GM12875 (cell line): Measurements from ENCODE around the gene HES3.

Experiments used
- H3K4me3 ChIP-seq: one replicate; pipeline ENCODE4 v1.5.1; 2011; ENCODE audit warnings: low read depth, low read length, control low read depth
- TF ChIP-seq, protein P1 (sequence below): IDR thresholded peaks from 2 replicates; pipeline ENCODE4 v1.5.1; 2011; ENCODE audit warnings: low read depth, mild to moderate bottlenecking, control low read depth, inconsistent platforms, low read length, moderate library complexity, borderline replicate concordance; ENCODE audit not compliant: insufficient read depth

Gene HES3

DNA sequence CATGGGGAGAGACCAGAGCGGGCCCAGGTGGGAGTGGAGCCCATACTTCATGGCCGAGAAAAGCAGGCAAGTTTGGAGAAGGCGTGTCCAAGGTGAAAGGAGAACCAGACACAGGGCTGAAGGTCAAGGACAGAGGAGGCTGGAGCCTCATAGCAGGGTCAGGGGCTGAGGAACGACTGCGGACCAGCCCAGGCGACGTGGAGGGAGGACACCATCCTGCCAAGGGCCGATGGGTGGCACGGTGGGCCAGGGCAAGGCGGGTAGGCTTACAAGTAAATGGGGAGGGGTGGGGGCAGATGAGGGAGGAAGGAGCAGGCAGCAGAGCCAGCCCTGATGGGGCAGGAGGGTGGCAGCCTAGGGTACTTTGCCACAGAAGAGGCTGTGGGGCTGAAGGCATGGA, 35.1 kb downstream of the HES3 start:
- no peak overlapping the region for H3K4me3 ChIP-seq
- TF ChIP-seq, protein P1, sequence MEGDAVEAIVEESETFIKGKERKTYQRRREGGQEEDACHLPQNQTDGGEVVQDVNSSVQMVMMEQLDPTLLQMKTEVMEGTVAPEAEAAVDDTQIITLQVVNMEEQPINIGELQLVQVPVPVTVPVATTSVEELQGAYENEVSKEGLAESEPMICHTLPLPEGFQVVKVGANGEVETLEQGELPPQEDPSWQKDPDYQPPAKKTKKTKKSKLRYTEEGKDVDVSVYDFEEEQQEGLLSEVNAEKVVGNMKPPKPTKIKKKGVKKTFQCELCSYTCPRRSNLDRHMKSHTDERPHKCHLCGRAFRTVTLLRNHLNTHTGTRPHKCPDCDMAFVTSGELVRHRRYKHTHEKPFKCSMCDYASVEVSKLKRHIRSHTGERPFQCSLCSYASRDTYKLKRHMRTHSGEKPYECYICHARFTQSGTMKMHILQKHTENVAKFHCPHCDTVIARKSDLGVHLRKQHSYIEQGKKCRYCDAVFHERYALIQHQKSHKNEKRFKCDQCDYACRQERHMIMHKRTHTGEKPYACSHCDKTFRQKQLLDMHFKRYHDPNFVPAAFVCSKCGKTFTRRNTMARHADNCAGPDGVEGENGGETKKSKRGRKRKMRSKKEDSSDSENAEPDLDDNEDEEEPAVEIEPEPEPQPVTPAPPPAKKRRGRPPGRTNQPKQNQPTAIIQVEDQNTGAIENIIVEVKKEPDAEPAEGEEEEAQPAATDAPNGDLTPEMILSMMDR, result no peak

DNA sequence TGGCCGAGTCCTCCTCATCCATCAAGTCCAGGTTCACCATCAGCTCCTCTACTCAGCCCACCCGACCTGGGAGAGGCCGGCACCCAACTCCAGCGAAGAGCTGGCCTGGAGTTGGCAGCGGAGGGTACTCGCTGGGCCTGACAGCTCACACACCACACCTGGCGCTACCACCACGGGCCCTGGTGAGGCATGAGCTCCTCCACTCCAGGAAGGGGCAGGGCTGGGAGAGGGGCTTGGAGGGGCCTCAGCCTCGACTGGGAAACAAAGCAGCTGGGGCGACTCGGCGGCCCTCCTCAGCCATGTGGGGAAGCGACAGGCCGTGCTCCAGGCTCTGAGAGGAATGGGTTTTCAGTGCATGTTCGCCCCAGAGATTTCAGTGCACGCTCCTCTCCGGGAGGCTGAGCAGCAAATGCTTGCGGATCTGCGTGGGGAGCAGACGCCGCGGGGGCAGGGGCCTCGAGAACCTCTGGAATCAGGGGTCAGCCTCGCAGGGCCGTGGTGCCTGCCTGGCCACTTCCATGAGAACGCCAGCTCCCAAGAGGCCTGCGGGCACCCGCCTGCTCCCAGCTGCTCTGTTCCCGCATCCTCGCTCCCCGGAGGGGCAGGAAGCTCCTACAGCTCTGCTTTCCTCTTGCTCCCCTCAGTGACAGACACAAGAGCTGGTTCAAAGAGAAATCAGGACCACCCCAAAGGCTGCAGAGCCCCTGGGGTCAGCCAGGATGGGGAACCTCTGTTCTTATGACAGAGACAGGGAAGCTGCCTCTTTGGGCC, 35.8 kb downstream of the HES3 start:
- TF ChIP-seq, protein P1, result no peak
- H3K4me3 ChIP-seq, result no peak overlapping the region

DNA sequence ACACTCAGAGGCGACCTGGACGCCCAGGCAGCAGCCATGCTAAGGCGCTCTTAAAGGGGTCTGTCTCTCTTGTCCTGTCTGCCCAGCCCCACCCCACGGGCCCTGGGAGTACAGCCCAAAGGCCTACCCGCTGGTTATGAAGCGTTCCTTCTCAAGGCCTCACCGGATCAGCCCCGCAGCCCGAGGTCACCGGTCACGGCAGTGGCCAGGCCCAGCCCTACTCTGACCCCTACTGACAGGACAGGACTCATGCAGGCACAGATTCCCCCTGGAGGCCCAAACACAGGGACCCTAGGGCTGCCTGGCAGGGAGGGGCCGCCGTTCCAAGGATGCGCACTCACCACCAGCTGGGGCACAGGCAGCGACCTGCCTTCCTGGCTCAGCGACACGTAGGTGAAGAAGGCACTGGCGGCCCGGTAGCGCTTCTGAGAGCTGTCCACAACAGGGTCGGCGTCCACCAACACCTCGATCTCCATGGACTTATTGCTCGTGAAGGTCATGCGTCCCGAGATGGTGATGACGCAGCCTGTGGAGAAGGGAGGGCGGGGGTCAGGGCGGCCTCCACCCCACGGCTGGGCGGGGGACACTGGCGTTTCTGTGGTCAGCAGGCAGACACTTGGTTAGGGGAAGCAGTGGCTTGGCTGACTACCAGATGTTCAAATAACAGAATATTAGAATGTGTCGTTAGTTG, 36.9 kb downstream of the HES3 start:
- TF ChIP-seq, protein P1, result no peak
- H3K4me3 ChIP-seq, result no peak overlapping the region

DNA sequence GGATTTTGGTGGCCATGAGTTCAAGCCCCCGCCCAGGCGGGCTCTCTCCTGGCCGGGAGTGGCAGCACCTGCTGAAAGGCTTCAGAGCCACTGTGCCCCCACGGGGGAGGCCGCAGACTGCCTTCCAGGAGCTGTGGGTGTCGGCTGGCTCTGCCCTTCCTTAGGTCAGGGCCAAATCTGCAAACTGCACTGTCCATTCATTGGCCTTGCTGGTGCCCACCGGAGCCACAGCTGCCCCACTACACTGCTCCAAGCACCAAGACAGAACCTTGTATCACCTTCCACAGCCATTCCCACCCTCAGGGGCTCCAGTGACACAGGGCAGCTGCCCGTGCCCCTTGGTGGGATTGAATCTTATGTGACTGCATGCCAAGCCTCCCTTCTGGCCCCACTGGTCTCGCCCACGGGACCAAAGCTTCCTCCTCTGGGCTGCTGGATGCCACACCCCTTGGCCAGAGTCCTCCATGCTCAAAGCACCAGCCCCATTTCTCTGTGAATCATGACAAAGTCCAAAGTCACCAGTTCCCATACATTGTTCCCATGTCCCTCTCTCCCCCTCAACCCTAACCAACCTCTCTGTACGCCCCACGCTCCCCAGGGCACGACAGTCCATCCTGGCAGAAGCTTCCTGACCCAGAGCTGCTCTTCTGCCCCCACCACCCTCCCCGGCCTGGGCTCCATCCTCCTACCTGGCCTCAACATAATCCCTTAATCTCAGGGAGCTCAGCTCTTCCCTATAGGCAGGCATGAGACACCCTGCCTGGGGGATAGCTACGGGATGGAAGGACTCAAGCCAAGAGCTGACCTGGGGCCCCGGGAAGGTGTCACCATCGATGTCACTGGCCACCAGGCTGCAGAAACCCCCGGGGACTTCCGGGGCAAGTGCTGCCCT, 37.8 kb downstream of the HES3 start:
- TF ChIP-seq, protein P1, result no peak
- H3K4me3 ChIP-seq, result no peak overlapping the region

DNA sequence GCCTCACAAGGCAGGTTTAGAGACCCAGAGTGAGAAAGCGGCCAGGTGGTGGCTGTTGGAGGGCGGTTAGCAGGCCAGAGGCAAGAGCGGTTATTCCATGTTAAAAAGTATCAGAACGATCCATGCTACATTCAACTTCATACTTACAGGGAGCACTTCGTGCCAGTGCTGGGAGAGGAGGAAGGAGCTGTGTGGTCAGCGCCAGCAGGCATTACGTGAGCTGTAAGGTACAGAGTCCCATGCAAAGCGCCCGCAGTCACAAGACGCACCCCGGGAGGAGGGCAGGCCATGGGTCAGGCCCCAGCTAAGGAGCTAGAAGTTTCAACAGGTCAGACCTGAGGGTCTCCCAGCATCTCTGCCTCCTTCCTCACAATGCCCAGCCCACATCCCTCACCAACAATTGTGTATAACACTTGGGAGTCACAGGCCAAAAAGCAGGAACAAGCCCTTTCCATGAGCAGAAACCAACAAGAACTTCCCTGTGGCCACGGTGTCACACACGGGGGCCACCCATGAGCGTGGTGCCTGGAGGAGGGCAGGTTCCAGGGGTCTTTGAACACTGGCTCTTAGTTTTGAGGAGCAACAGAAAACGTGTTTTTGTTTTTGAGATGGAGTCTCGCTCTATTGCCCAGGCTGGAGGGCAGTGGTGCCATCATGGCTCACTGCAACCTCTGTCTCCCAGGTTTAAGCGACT, 38.7 kb downstream of the HES3 start:
- H3K4me3 ChIP-seq, result no peak overlapping the region
- TF ChIP-seq, protein P1, result no peak

DNA sequence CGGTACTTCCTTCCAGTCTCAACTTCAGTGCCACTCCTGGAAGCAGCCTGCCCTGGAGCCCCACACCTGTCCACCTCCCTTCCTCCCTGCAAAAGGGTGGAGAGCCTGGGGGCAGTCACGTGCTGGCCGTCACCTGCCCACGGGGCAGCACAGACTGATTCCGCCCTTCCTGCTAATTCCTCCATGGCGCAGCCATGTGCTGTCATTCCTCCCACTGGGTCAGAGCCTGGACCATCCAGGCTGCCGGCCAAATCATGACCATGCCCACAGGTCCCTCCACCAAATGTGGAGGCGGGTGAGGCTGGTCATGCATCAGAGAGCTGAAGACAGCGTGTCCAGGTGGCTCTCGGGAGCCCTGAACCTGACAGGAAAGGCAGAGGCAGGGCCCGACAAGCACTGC, 41.4 kb downstream of the HES3 start:
- H3K4me3 ChIP-seq, result no peak overlapping the region
- TF ChIP-seq, protein P1, result no peak
